OCI-LY1 (cell line): ENCODE results near the gene ILRUN.
"Not testable (repeated sequence)": the region's sequence is repeated elsewhere in the genome, so short reads cannot be mapped to it uniquely, and the experiment has no call there.

Experiments
- H2AFZ ChIP-seq: fragments of 200-600 bp; sonication (generic), shearing (Covaris generic); 2 replicates; pipeline ENCODE4 v1.6.0; 2014; ENCODE audit warnings: antibody characterized with exemption, mild to moderate bottlenecking, low read length
- H3F3A ChIP-seq: fragments of 200-600 bp; sonication (generic), shearing (Covaris generic); 2 replicates; pipeline ENCODE4 v1.6.0; 2014; ENCODE audit warnings: mild to moderate bottlenecking, antibody characterized with exemption, low read length, moderate library complexity; ENCODE audit not compliant: insufficient read depth
- H3K27ac ChIP-seq: fragments of 200-600 bp; sonication (generic); 2 replicates; pipeline ENCODE4 v1.5.1; 2014; ENCODE audit warnings: low read length, mixed run types, mild to moderate bottlenecking, low read depth; ENCODE audit not compliant: poor library complexity, severe bottlenecking
- H3K27me3 ChIP-seq: fragments of 200-600 bp; sonication (generic); 2 replicates; pipeline ENCODE4 v1.6.0; 2014; ENCODE audit warnings: antibody characterized with exemption, mild to moderate bottlenecking, low read length, moderate library complexity; ENCODE audit not compliant: insufficient read depth
- H3K36me3 ChIP-seq: fragments of 200-600 bp; sonication (generic); 2 replicates; pipeline ENCODE4 v1.6.1; 2014; ENCODE audit warnings: mild to moderate bottlenecking, antibody characterized with exemption, low read length, moderate library complexity, mixed read lengths; ENCODE audit not compliant: insufficient read depth
- H3K4me1 ChIP-seq: fragments of 200-600 bp; sonication (generic); 2 replicates; pipeline ENCODE4 v1.5.1; 2014; ENCODE audit warnings: mild to moderate bottlenecking, low read length, moderate library complexity; ENCODE audit not compliant: insufficient read depth, severe bottlenecking
- H3K4me2 ChIP-seq: fragments of 200-600 bp; sonication (generic), shearing (Covaris generic); 2 replicates; pipeline ENCODE4 v1.6.1; 2014; ENCODE audit warnings: low read length
- H3K4me3 ChIP-seq: fragments of 200-600 bp; sonication (generic); 2 replicates; pipeline ENCODE4 v1.5.1; 2014; ENCODE audit warnings: low read length, low read depth, mild to moderate bottlenecking, mixed read lengths; ENCODE audit not compliant: poor library complexity, severe bottlenecking
- H3K79me2 ChIP-seq: fragments of 200-600 bp; shearing (Covaris generic); 2 replicates; pipeline ENCODE4 v1.6.1; 2016; ENCODE audit warnings: mixed run types, low read length, mixed read lengths; ENCODE audit not compliant: insufficient read depth
- H3K9ac ChIP-seq: fragments of 200-600 bp; sonication (generic), shearing (Covaris generic); 2 replicates; pipeline ENCODE4 v1.6.1; 2014; ENCODE audit warnings: mild to moderate bottlenecking, low read length, mixed read lengths
- H3K9me2 ChIP-seq: fragments of 200-600 bp; sonication (generic), shearing (Covaris generic); 2 replicates; pipeline ENCODE4 v1.6.1; 2014; ENCODE audit warnings: low read depth, mild to moderate bottlenecking, low read length, mixed read lengths
- H3K9me3 ChIP-seq: fragments of 200-600 bp; shearing (Covaris generic); 2 replicates; pipeline ENCODE4 v1.6.1; 2014; ENCODE audit warnings: low read length, mixed read lengths
- H4K20me1 ChIP-seq: fragments of 200-600 bp; sonication (generic), shearing (Covaris generic); 2 replicates; pipeline ENCODE4 v1.6.0; 2016; ENCODE audit warnings: mild to moderate bottlenecking, low read length; ENCODE audit not compliant: insufficient read depth
- EZH2 ChIP-seq: fragments of 200-600 bp; sonication (generic), shearing (Covaris generic); IDR thresholded peaks from 2 replicates; pipeline ENCODE4 v1.8.0; 2017; ENCODE audit warnings: borderline replicate concordance, mixed run types, mild to moderate bottlenecking, antibody characterized with exemption, low read length, moderate library complexity, mixed read lengths
- TF ChIP-seq, protein P1 (sequence below): fragments of 200-600 bp; sonication (generic), shearing (Covaris generic); IDR thresholded peaks from 2 replicates; pipeline ENCODE4 v1.5.1; 2017; ENCODE audit warnings: mild to moderate bottlenecking, antibody characterized with exemption, low read length, moderate library complexity, mixed read lengths

Gene ILRUN

DNA sequence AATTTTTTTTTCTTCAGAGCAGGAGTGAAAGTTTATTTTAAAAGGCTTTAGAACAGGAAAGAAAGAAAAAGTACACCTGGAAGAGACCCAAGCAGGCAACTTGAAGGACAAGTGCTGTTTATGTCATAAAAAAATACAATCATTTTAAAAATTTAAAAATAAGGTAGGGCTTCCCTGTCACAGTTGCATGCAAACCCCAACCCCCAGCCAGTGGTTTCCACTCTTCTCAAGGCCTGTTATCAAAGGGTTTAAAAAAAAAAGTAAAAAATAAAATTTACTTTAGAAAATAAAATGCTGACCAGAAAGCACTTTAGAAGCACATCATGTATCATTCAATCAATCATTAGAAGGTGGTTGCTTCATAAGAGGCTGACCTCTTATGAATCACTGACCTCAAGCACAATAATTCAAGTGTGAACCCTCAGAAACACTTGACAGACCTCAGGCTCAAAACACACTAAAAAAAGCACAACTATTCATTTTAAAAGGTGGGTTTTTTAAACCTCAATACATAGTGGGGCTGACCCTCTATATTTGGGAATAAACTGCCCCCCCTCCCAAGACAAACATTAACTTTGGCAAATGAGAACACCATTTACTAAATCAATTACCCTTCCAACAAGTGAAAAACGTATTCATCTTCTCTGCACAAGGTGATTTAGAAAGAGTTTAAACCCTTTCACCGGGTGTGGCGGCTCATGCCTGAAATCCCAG, 15.6 kb downstream of the ILRUN start:
- no peaks in the 10 kb centered on the region for H4K20me1 ChIP-seq
- peaks cover 73% of the 10 kb centered on the region for H3K79me2 ChIP-seq
- peak overlapping the region; percentile 97 for H3K27ac ChIP-seq
- no peak overlapping the region for H2AFZ ChIP-seq
- peak overlapping the region; percentile 78 for H3K4me2 ChIP-seq
- H3F3A ChIP-seq: peaks cover 15% of the 10 kb centered on the region; the same call in 1 of the 2 replicates
- no peaks in the 10 kb centered on the region for H3K27me3 ChIP-seq
- H3K9me3 ChIP-seq: no peaks in the 10 kb centered on the region
- no peaks in the 10 kb centered on the region for H3K9me2 ChIP-seq
- TF ChIP-seq, protein P1, sequence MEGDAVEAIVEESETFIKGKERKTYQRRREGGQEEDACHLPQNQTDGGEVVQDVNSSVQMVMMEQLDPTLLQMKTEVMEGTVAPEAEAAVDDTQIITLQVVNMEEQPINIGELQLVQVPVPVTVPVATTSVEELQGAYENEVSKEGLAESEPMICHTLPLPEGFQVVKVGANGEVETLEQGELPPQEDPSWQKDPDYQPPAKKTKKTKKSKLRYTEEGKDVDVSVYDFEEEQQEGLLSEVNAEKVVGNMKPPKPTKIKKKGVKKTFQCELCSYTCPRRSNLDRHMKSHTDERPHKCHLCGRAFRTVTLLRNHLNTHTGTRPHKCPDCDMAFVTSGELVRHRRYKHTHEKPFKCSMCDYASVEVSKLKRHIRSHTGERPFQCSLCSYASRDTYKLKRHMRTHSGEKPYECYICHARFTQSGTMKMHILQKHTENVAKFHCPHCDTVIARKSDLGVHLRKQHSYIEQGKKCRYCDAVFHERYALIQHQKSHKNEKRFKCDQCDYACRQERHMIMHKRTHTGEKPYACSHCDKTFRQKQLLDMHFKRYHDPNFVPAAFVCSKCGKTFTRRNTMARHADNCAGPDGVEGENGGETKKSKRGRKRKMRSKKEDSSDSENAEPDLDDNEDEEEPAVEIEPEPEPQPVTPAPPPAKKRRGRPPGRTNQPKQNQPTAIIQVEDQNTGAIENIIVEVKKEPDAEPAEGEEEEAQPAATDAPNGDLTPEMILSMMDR: no peak
- TF ChIP-seq EZH2: no peak
- peaks cover 74% of the 10 kb centered on the region for H3K4me1 ChIP-seq
- peak overlapping the region; percentile 65 for H3K9ac ChIP-seq
- peaks cover 4% of the 10 kb centered on the region for H3K36me3 ChIP-seq
- H3K4me3 ChIP-seq: peak overlapping the region; percentile 41

GRCh38 chr6:34680313-34680712, 16.3 kb downstream of the ILRUN start:
- not testable (repeated sequence) for H3K4me3 ChIP-seq, H4K20me1 ChIP-seq, H3K9me3 ChIP-seq, H3K27me3 ChIP-seq, H3K36me3 ChIP-seq, H2AFZ ChIP-seq, H3K9me2 ChIP-seq
- Histone ChIP-seq H3K79me2 (peaks cover 66% of the 10 kb centered on the region), H3F3A (peaks cover 19% of the 10 kb centered on the region; the same call in 1 of the 2 replicates), H3K27ac (peak overlapping the region; percentile 97), H3K9ac (peak overlapping the region; percentile 65), H3K4me2 (peak overlapping the region; percentile 21; the same call in 1 of the 2 replicates), H3K4me1 (peaks cover 75% of the 10 kb centered on the region)

- Histone ChIP-seq H3K36me3 (peaks cover 4% of the 10 kb centered on the region), H3K9ac (peak overlapping the region; percentile 65), H3K79me2 (peaks cover 60% of the 10 kb centered on the region), H3F3A (peaks cover 21% of the 10 kb centered on the region; the same call in 1 of the 2 replicates), H3K27ac (peak overlapping the region; percentile 97), H3K9me3 (no peaks in the 10 kb centered on the region), H3K4me1 (peaks cover 76% of the 10 kb centered on the region), H3K4me3 (no peak overlapping the region), H3K9me2 (no peaks in the 10 kb centered on the region), H4K20me1 (no peaks in the 10 kb centered on the region), H3K4me2 (peak overlapping the region; percentile 10; the same call in 1 of the 2 replicates), H3K27me3 (no peaks in the 10 kb centered on the region), H2AFZ (no peak overlapping the region)
- TF ChIP-seq, protein P1: no peak
- no peak for TF ChIP-seq EZH2
Measured at GRCh38 chr6:34679552-34680253, 16.9 kb downstream of the ILRUN start.
